ENCODE data around the gene MAN1A2. TPM values are rescaled to one million over a fixed set of nuclear protein-coding genes. Genes with fewer than 3 reads are reported as not detected.

The MAN1A2 gene
- total RNA-seq, 2 donors from 2014 or later, result 36.3 TPM

GRCh38 chr1:117565076-117565556 is 197.9 kb downstream of the MAN1A2 start:
- ATAC-seq (no peak), DNase-seq (no peak)
- intact Hi-C loops (cut with DNase I), result no loop called here

DNA sequence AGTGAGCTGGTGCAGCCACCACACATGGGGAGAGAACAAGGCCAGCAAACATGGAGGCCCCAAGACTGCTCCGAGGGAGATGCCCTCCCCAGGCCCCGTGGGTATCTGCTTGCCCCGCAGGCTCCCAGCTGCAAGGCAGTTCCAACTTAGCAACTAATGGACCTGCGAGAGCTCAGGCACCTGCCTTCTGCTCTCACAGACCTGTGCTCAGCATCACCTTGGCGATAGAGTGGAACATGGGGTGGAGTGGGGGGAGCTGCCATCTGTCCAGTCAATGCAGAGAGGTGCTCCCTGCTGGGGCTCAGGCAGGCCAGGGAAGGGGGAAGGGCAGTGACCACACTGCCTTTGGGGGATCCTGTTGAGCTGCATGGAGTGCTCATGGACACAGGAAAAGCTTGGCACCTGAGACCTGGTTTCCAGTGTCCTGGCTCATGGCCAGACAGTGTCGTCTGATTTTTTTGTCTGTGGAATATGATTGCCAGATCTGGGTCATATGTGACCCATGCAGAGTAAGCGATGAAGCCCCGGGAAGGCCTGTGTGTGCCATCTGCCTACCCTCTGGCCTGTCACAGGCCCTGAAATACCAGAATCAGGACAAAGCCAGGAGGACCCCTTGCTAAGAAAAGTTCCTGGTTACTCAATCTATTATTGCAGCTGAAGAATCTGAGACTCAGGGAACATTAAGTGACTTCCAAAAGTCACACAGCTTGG is 198.7 kb downstream of the MAN1A2 start:
- intact Hi-C loops (cut with DNase I), result no loop called here
- ATAC-seq (no peak), DNase-seq (no peak)

DNA sequence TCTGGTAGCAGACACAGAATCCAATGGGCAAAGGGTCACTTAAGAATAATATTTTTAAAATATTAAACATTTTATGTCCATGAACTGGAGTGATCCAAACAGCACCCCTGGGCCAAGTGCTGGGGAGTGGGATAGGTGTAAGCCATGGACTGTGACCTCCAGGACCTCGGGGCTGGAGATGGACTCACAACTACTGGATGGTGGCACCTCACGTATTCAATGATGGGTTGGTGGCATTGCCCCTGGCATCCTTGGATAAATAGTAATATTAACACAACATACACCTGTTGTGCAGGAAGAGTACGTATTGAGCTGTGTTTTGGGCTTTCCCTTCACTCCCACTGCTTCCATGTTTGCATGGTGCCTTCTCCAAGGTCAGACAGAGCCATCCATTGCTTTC is 199.3 kb downstream of the MAN1A2 start:
- no peak for ATAC-seq
- DNase-seq, result no peak
- intact Hi-C loops (cut with DNase I), result no loop called here

- DNase-seq (no peak), ATAC-seq (no peak)
- intact Hi-C loops (cut with DNase I), result no loop called here
Measured at GRCh38 chr1:117567435-117567834, 200.2 kb downstream of the MAN1A2 start.

DNA sequence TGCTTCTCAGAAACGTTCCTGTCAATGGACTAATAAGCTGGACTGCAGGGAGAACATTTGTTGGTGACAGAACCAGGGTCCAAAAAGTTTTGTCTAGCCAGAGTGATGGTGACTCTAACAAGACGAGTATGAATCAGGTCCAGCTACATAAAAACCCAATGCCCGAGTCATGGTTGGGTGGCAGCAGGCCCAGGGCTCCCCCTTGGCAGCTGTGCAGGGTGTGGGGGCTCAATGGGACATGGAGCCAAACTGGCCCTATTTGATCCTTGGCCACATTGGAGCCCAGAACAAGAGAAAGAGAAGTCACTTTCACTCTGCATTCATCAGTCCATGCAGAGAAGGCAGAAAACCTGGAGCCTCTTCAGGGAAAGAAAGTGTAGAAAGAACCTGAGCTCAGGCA is 200.7 kb downstream of the MAN1A2 start:
- ATAC-seq, result no peak
- intact Hi-C loops (cut with DNase I), result no loop called here
- DNase-seq, result no peak

GRCh38 chr1:117568999-117569398 is 201.8 kb downstream of the MAN1A2 start:
- ATAC-seq (no peak), DNase-seq (no peak)
- intact Hi-C loops (cut with DNase I), result no loop called here

DNA sequence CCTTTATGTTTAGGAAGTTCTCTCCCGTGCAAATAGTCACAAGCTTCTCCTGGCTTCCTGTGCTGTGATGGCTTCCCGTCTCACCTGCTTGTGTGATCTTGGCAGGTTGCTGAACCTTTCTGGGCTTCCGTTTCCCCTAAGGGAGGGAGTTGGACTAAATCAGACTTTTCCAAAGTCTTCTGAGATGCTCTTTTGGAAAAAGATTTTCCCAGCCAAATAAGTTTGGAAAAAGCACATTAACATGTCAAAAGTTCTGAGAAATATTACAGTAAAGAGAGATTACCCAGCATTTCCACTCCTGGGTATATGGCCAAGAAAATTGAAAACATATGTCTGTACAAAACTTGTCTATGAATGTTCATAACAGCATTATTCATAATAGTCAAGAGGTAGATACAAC is 202.6 kb downstream of the MAN1A2 start:
- DNase-seq (no peak), ATAC-seq (no peak)
- intact Hi-C loops (cut with DNase I), result no loop called here

- intact Hi-C loops (cut with DNase I), result no loop called here
- no peak for DNase-seq
- ATAC-seq, result no peak
Measured at GRCh38 chr1:117570988-117571409, 203.8 kb downstream of the MAN1A2 start.

DNA sequence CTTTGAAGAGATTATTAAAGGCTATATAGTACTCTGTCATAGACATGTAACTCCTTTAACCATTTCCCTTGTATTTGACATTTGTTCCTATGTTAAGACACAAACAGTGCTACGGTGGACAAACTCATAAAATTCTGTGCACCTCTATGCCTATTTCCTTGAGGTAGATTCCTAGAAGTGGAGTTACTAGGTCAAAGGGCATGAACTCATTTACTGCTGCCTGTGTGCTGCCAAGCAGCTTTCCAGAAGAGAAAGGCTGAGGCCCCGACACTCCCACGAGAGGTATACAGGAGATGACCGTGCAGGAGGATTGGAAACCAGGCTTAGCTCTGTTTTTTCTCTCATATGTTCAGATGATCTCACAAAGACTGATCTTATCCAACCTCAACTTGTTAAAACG is 204.2 kb downstream of the MAN1A2 start:
- ATAC-seq, result no peak
- DNase-seq, result no peak
- intact Hi-C loops (cut with DNase I), result no loop called here

DNA sequence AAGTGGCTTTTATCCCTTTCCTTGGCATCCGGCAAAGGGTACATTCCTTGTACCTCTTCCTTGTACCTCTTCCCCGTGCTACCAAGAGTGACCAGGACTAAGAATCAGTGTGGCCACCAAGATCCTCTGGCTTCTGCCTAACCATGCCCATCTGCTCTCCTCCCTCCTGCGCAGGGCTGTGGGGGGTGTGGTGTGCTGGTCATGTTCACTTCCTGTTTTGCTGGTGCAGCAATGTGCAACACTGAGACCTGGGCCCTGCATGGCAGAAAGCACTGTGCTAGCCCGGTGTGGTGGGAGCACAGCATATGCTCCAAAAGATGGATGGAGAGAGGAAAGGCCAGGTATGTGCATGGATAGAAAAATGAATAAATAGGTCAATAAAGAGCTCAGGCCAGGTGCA is 205.3 kb downstream of the MAN1A2 start:
- no peak for DNase-seq
- no peak for ATAC-seq
- intact Hi-C loops (cut with DNase I), result no loop called here

GRCh38 chr1:117573386-117574023 is 206.3 kb downstream of the MAN1A2 start:
- no peak for DNase-seq
- ATAC-seq, result no peak

GRCh38 chr1:117574161-117574835 is 207.0 kb downstream of the MAN1A2 start:
- ATAC-seq (no peak), DNase-seq (no peak)
- intact Hi-C loops (cut with DNase I), result no loop called here

More at GRCh38 chr1:117573386-117574023, 206.3 kb downstream of the MAN1A2 start:
- intact Hi-C loops (cut with DNase I), result no loop called here

DNA sequence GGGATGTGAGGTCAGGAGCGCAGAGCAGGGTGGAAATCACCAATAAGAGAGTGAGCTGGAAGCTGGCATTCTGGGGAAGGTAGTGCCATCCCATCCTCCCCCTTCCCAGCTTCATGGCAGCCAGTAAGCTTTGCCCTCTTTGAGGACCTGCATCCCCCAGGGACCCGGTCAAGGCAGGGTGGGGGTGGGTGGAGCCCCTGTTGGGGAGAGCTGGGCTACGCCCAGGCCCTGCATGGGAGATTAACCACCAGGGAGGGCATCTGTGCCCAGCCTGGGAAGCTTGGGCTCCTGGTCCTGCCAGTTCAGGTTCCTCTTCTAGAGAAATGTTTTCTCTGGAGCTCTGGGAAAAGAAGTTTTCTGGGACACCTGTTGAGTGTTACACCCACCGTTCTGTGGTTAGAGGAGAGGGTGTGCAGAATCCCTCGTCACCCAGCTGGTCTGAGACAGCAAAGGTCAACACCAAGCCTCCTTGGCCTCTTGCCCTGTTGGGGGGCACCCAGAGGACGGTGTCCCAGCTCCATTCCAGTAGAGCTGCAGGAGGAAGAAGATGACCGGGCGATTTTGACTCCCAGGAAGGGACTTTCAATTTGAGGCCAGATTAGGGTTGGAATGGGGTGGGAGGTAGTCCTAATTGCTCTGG is 208.5 kb downstream of the MAN1A2 start:
- ATAC-seq (no peak), DNase-seq (no peak)
- intact Hi-C loops (cut with DNase I), result no loop called here

DNA sequence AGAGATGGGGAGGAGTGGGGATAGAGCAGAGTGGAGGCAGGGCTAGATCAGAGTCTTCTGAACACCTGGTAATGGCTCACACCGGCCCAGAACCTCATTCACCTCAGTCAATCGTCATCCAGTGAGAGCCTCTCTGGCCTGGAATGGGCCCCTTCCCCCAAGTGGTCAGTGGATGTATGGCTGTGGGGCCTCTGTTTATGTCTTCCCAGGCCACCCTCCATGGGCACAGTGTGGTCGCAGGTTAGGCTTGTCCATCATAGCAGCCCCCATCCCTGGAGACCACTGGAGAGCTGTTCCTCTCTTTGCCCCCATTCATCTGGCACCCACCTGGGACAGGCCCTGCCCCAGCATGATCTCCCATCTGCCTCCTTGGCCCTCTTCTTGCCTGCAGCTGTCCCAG is 209.0 kb downstream of the MAN1A2 start:
- no peak for DNase-seq
- intact Hi-C loops (cut with DNase I), result no loop called here
- no peak for ATAC-seq

GRCh38 chr1:117577191-117577885 is 210.1 kb downstream of the MAN1A2 start:
- DNase-seq (no peak), ATAC-seq (no peak)
- intact Hi-C loops (cut with DNase I), result no loop called here

- intact Hi-C loops (cut with DNase I), result no loop called here
- no peak for DNase-seq
- no peak for ATAC-seq
Measured at GRCh38 chr1:117578466-117578865, 211.2 kb downstream of the MAN1A2 start.
